HG02973 (cell line): ENCODE data around the gene ATOX1.
"Not testable (repeated sequence)": the region's sequence is repeated elsewhere in the genome, so short reads cannot be mapped to it uniquely, and the experiment has no call there.

Experiments
- ATAC-seq: cut with Tn5 transposase; IDR thresholded peaks from one replicate; pipeline ENCODE4 v1.9.1; 2021; ENCODE audit warnings: moderate library complexity; ENCODE audit not compliant: unreplicated experiment

ATOX1 gene, protein sequence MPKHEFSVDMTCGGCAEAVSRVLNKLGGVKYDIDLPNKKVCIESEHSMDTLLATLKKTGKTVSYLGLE

DNA sequence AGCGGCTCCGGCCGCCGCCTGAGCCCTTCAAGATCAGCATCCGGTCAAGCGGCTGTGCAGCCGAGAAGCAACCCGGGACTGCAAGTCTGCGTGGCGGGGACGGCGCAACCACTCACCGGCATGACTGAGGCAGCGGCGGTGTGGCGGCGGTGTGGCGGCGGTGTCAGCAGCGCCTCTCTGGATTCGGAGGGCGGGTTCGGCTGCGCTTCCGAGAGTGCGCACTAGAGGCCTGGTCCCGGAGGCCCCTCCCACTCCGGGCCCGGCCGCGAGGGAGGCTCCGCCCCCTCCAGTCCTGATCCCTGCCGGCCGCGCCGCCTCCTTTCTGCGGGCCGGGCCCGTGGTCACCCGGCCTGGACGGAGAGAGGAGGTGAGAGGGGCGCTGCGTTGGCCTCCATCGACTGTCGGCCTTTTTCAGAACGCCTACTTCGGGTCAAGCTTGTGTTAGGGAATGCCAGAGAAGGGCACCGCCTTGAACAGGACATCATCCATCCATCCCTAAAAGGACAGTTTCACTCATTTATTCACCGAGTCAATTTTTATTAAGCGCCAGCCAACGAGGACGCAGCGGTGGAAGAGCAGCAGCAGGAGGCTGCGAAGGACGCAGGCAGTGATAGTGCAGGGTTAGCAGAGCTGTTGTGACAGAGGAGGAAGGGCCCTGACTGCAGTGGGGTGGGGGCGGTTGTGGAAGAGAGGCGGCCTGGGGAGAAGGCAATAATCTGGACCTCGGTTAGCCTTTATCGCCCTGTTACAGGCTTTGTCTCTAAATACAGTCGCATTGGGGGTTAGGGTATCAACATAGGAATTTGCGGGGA is at the start of gene ATOX1:
Gene ATOX1, minus strand, starts transcription at position 202 of the 812 bp plus-strand sequence. Its CDS starts 80 bp downstream, at position 122.
- peak; percentile 96 for ATAC-seq

DNA sequence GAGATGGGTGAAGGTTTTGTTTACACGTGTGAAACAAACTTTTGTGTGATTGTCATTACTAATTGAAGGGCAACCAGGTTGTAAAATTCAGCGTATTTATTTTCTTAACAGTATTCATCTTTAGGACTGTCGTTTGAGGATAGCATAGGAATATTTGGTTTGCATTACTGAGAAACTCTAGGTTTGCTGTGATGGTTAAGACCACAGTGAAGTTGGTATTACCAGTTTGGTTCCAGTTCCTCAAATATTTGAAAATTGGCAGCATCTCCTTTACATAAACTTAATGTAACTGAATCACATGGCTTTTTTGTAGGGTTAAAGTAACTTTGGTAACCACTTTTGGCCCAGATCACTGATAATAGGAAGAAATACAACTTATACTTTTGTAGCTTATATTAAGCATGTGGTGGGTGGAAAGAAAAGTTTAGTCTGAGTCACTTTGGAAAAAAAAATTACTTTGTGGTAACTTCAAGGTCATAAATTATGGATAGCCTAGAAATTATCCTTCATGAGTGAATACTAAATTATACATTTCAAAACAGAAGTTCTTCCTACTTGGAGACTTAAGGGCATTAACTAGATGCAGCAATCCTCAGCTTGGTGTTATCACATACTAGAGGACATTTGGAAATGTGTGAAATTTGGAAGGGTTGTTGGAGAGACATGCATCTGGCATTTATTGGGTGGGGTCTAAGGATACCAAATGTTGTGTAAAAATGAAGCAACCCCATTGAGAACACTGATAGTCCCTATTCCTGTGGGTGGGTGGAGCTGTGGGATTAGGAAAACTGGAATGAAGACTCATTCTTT is 47.2 kb upstream of the ATOX1 start:
- no peak for ATAC-seq

DNA sequence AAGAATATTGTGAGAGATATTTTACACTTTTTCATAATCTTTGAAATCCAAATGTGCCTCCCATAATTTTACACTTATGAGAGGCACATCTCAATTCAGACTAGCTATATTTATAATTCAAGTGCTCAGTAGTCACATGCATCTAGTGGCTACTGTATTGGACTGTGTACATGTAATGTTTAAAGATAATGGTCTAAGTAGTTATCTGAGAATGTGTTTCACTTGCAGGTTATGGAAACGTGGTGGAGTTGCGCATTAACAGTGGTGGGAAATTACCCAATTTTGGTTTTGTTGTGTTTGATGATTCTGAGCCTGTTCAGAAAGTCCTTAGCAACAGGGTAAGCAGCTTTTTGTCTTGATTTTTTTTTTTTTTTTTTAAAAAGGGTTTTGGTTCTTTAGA is 42.1 kb upstream of the ATOX1 start:
- no peak for ATAC-seq

DNA sequence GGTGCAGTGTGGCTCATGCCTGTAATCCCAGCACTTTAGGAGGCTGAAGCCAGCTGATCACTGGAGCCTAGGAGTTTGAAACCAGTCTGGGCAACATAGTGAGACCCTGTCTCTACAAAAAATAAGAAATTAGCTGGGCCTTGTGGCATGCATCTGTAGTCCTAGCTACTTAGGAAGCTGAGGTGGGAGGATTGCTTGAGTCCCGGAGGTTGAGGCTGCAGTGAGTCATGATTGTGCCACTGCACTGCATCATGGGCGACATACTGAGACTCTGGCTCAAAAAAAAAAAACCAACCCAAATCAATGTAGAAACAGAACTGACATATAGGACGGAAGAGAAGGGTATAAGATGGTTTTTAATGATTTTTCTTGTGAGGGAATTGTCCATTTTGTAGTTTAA is 41.0 kb upstream of the ATOX1 start:
- ATAC-seq: no peak

DNA sequence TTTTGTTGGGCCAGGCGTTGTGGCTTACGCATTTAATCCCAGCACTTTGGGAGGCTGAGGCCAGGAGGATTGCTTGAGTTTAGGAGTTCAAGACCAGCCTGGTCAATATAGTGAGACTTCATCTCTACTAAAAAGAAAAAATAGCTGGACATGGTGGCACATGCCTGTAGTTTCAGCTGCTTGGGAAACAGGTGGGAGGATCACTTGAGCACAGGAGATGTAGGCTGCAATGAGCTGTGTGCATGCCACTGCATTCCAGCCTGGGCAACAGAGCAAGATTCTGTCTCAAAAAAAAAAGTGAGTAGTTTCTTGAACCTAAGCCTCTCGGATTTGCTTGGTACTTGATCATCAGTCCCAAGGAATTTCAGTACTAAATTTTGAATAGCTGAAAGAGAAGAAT is 40.2 kb upstream of the ATOX1 start:
- ATAC-seq: no peak

DNA sequence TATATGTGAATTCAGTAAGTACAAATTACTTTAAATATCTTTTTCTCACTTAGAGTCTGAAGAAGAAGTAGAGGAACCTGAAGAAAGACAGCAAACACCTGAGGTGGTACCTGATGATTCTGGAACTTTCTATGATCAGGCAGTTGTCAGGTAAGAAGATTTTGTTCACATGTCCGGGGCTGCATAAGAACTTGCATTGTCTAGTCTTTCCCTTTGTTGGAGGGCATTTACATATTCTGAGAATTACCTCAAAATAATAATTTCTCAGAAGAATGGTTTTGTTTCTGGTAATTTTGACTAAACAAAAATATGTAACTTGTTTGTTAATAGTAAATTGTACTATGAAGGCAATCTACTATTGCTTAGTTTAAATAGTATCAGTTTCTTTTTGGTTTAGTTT is 37.0 kb upstream of the ATOX1 start:
- no peak for ATAC-seq

DNA sequence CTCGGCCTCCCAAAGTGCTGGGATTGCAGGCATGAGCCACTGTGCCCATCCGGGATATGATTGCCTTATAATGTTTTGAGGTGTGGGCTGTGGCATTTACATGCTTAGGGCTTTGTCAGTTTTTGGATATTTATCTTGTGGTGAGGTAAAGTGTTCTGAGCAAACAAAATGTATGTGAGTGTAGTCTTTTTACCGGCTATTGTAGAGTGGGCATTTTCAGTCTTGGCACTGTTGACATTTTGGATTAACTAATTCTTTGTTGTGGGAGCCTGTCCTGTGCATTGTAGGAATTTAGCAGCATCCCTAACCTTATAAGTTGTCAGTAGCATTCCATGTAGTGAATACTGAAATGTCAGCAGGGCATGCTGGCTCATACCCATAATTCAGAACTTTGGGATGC is 34.9 kb upstream of the ATOX1 start:
- ATAC-seq: no peak

DNA sequence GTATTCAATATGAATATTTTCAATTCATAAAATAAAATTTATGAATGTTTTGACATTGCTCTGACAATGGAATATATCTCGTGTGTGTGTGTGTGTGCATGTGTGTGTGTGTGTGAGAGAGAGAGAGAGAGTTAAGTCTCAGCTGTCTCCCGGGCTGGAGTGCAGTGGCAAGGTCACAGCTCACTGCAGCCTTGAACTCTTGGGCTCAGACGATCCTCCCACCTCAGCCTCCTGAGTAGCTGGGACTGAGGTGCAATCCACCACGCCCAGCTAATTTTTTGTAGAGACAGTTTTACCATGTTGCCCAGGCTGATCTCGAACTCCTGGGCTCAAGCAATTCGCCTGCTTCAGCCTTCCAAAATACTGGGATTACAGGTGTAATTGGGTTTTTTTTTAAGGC is 29.4 kb upstream of the ATOX1 start:
- ATAC-seq: no peak

DNA sequence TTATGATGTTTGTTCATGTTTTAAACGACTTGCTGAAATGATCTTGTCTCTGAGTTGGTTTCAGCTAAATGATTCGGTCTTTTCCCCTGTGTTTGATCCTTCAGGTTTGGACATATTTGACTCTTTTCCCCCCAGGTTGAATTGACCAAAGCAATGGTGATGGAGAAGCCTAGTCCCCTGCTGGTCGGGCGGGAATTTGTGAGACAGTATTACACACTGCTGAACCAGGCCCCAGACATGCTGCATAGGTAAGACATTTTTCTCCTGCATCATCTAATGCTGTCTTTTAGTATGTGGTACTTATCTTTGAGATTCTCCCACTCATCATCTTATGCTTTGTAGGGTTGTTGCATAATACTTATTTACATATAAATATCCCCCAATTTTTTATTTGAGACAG is 28.0 kb upstream of the ATOX1 start:
- ATAC-seq: no peak

DNA sequence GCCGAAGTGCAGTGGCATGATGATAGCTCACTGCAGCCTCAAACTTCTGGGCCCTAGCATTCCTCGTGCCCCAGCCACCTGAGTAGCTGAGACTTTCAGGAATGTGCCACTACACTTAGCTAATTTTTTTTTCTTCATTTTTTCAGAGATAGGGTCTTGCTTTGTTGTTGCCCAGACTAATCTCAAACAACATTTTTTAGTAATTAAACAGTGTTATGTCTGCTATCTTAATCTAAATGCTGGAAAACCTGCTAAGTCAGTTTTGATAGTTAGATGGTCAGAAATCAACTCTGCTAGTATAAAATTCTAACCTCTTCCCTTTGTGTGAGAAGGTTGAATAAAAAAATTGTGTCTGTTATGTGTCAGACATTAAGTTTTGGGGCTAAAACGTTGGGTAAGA is 25.7 kb upstream of the ATOX1 start:
- no peak for ATAC-seq

DNA sequence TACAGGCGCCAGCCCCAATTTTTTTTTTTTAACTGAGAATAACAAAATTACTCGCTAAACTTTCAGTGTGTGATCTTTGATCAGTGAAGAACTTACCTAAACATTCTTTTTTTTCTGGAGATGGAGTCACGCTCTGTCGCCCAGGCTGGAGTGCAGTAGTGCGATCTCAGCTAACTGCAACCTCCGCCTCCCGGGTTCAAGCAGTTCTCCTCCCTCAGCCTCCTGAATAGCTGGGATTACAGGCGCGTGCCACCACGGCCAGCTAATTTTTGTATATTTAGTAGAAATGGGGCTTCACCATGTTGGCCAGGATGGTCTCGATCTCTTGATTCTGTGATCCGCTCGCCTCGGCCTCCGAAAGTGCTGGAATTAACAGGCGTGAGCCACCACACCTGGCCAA is 25.2 kb upstream of the ATOX1 start:
- not testable (repeated sequence) for ATAC-seq

DNA sequence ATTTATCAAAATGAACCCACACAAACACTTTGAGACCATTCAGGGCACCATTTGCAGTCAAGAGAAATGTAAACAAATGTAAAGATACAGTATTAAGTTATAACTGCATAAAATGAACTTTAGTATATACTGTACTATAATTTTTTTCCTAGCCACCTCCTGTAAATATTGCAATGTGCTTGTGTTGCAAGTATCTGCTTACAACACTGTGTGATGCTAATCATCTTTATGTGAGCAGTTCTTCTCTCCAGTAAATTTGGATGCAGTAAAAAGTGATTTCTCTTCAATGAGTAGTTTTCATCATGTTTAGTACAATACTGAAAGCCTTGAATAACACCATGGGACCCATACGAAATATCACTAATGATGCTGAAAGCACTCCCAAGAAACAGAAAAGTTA is 22.8 kb upstream of the ATOX1 start:
- no peak for ATAC-seq

DNA sequence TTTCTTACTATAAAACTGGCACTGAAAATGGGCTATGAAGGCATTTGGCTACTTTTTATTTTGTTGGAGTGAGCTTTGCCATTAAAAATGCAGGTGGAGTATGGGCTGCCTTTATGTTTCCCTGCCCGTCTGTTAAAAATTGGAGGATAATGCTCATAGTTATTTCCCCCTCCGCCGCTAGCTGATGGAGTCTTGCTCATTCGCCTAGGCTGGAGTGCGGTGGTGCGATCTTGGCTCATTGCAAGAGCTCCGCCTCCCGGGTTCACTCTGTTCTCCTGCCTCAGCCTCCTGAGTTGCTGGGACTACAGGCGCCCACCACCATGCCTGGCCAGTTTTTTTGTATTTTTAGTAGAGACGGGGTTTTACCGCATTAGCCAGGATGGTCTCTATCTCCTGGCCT is 21.9 kb upstream of the ATOX1 start:
- no peak for ATAC-seq

DNA sequence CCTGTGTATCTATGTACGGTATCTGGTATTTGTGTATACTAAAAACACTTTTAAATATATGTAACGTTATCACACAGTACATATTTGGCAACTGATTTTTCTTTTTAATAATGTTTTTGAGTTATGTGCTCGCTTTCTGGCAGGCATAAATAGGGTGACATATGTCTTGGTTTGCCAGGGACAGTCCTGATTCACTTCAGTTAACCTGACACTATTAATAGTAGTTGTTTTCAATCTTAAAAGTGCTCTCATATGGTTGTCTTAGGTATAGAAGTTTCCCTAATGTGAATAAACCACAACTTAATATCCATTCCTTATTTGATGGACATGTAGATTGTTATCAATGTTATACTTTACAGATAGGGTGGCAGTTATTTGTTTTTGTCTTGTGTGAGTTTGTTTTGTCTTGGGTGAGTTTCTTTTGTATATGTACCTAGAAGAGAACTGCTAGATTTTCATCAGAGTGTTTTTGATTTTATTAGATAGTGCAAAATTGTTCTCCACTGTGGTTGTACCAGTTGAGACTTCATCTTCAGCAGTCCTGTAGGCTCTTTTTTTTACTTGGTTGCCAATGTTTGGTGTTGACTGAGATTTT is 21.2 kb upstream of the ATOX1 start:
- no peak for ATAC-seq

DNA sequence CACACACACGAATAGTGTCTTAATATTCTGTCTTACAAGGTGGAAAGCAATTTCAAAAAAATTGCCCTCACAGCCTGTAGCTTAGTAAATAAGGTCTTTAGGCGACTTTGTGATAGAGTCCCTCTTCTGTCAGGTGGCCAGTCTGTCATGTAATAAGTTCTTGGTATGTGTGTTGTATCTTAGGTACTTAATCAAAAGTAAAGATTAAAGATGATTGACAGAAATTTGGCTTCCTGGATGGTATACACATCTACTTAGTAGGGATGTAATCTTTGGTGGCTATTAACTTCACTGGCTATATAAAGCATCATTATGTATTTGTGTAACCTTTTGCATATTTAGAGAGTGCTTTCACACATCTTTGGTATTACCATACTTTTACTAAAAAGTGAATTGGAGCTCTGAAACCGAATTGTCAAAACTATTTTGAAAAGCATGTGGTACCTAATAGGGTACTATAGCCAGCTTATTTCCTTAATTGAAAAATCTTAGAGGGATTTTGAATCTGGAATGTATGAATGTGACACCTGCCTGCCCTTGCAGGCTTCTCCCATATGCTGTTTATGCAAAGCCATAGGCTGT is 16.7 kb upstream of the ATOX1 start:
- no peak for ATAC-seq

DNA sequence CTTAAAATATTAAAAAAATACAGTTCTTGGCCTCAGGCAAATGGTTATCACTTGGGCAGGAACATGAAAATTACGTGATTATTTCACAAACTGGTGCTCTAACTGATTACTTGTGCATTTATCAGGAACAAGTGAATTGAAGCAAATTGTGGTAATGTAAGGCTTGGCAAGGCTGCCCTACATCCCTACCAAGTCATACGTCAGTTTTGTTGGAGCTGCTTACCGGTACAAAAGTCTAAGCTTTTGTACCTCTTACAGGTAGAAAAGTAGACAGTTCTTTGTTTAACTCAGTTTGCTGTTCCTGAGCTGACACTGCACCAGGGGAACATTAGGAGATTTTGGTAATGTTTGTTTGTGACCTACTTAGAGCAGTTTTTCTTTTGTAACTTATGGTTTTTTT is 15.5 kb upstream of the ATOX1 start:
- ATAC-seq: no peak

DNA sequence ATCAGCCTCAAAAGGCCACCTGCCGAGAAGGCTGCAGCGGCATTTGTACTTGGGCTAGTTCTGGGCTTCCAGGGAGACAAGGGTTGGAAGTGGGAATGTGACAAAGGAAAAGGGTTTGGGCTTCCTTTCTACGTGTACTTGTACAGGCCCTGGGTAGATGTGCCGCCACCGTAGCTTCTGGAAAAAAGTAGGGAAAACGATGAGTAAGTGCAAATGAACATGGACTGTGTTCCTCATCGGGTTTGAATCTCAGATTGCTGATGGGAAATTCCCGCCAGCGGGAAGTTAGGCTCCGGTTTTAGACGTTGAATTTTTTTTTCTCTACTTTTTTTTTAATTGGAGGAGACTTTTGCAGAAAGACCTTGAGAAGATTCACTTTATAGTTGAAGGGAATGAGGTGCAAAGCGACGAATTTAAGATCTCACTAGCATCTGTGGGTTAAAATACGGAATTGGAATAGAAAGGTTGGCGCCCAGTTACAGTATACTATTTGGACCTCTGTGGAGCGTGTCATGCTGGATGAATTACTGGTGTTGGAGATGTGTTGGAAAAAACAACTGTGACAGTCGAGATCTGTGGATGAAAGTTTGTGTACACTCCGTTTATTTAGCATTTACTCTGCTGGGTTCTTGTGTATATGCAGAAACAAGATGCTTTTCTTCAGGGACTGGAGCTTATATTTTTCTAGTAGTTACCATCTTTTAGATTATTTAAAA is 14.6 kb upstream of the ATOX1 start:
- no peak for ATAC-seq

DNA sequence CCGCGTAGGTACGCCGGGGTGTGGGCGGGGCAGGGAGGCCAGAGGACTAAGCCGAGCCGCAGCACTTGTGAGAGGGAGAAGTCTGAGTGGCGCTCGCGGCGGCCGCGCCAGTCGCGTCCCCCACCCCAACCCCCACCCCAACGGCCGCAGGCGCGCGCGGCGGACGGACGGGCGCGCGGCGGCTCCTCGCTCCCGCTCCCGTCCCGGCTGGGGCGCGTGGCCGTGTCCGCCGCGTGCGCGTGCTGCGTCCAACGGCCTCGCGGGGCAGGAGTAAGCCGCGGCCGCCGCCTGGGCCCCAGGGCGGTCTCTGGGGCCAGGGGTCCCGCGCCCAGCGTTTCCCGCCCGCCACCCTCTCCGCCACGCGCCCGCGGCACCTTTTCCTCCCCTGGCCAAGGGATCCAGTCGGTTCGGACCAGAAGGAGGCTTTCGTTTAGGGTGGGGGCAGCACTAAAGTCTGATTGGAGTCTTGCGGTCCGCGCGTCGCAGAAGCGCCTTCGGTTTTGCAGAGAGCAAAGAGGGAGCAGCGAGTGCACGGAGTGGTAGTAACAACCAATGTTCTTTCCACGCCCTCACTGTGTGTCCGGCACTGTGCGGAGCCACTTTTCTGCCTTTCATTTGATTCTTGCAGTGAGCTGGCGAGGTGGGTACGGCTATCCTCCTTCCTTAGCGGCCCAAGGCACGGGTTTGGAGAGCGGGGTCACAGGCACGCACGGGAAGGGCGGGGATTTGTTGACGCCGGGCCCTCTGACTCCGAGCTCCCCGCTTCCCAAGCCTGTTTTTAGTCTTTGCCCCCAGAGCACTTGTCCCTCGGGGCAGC is 13.8 kb upstream of the ATOX1 start:
- ATAC-seq: no peak

DNA sequence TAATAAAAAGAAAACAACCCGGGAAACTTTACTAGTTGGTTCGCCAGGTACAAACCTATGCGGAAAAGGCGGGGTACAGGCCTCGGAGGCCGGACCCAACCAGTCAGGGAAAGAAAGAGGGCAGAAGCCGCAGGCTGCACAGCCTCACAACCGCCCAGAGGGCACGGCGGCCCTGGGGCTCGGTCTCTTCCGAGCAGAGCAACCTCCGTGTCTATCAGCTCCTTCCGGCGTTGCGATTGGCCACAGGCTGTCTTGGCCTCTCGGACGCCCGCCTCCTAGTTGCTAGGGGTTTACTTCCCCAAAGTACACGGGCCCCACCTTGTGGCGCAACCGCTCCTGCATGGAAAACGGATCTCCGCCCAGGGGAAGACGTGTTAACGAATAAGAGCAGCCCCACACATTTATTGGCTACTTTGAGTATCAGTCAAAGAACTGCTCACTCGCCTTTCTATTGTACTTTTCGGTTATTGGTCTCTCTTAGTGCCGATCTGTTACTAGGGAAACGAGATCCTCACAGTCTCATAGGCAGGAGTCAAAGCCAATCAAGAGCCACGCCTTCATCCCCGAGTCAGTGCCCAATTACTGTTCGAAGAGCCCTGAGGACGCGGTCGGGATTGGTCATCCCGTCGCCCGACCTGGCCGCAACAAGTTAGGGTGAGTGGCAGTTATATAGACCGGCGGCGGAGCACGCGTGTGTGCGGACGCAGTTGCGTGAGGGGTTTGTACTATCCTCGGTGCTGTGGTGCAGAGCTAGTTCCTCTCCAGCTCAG is 13.0 kb upstream of the ATOX1 start, which contains the start of gene G3BP1:
Gene G3BP1, plus strand, starts transcription at position 696 of the 770 bp plus-strand sequence. CDS start 14,667 bp downstream, outside the sequence.
- peak; percentile 77 for ATAC-seq
